ENCODE data around the gene DIS3L2.

Gene DIS3L2

GRCh38 chr2:231933916-231934401 lies 27.6 kb upstream of the DIS3L2 start:
- H3K36me3 ChIP-seq (replicated peaks in 1 of 2; ENCODE audit: control insufficient read depth in 2 of 2, insufficient read depth in 2 of 2, low read length in 2 of 2), result no peaks in the 10 kb centered on the region
- no peak overlapping the region for H3K27ac ChIP-seq (replicated peaks; ENCODE audit: low read length)
- no CpG with 5 or more reads among the region's 13 CpGs for WGBS, 2 donors (ENCODE audit: extremely low coverage in 2 of 2, insufficient read length in 2 of 2, insufficient replicate concordance in 1 of 2)
- no peak overlapping the region for H3K4ac ChIP-seq (ENCODE audit: low read length)
- peak overlapping the region; percentile 68 for H3K23ac ChIP-seq (ENCODE audit: low read depth, low read length, poor library complexity)
- H2BK12ac ChIP-seq (ENCODE audit: low read length), result no peak overlapping the region
- H2AK5ac ChIP-seq (ENCODE audit: low read depth, low read length), result no peak overlapping the region
- H4K91ac ChIP-seq (ENCODE audit: low read depth, low read length, poor library complexity), result no peak overlapping the region
- H2BK5ac ChIP-seq (ENCODE audit: low read length), result no peak overlapping the region
- no peak for DNase-seq (ENCODE audit: low spot score)
- no peak overlapping the region for H2AFZ ChIP-seq (ENCODE audit: low read length)
- no peaks in the 10 kb centered on the region for H3K79me1 ChIP-seq (ENCODE audit: low read depth, low read length)
- H3K4me2 ChIP-seq (ENCODE audit: insufficient read depth, low read length, poor library complexity, severe bottlenecking), result no peak overlapping the region
- H3K9me3 ChIP-seq (replicated peaks in 1 of 2; ENCODE audit: control insufficient read depth in 2 of 2, insufficient read depth in 1 of 2, low read depth in 1 of 2, low read length in 2 of 2), result no peaks in the 10 kb centered on the region
- H3K27me3 ChIP-seq (ENCODE audit: control insufficient read depth in 3 of 3, insufficient read depth in 3 of 3, low read depth in 1 of 3, low read length in 3 of 3), result peaks cover 0 to 44% (median 5%) of the 10 kb centered on the region in 3 experiments
- H3K4me1 ChIP-seq (ENCODE audit: control insufficient read depth in 2 of 2, insufficient read depth in 1 of 2, low read depth in 1 of 2, low read length in 2 of 2), result peaks cover 4 to 5% of the 10 kb centered on the region in 2 donors
- H3K18ac ChIP-seq (ENCODE audit: low read length), result no peak overlapping the region
- no peak overlapping the region for H2BK15ac ChIP-seq (ENCODE audit: low read length)
- no peak overlapping the region for H3K9ac ChIP-seq (ENCODE audit: low read depth, low read length, poor library complexity)
- H3K4me3 ChIP-seq (ENCODE audit: low read length in 2 of 2), result no peak overlapping the region
- H4K8ac ChIP-seq (ENCODE audit: low read depth, low read length), result no peak overlapping the region
- peak overlapping the region; percentile 41 for H3K14ac ChIP-seq (ENCODE audit: low read length)
- H2BK120ac ChIP-seq (ENCODE audit: low read depth, low read length), result no peak overlapping the region

GRCh38 chr2:231934441-231935206 lies 26.9 kb upstream of the DIS3L2 start:
- Histone ChIP-seq H3K4me3 (ENCODE audit: low read length in 2 of 2) (peak overlapping the region in 1 of 2 donors; percentile 38), H3K9me3 (replicated peaks in 1 of 2; ENCODE audit: control insufficient read depth in 2 of 2, insufficient read depth in 1 of 2, low read depth in 1 of 2, low read length in 2 of 2) (no peaks in the 10 kb centered on the region), H2BK5ac (ENCODE audit: low read length) (no peak overlapping the region), H3K4ac (ENCODE audit: low read length) (no peak overlapping the region), H3K23ac (ENCODE audit: low read depth, low read length, poor library complexity) (no peak overlapping the region), H2AK5ac (ENCODE audit: low read depth, low read length) (peak overlapping the region; percentile 6), H3K27ac (replicated peaks; ENCODE audit: low read length) (no peak overlapping the region), H3K36me3 (replicated peaks in 1 of 2; ENCODE audit: control insufficient read depth in 2 of 2, insufficient read depth in 2 of 2, low read length in 2 of 2) (no peaks in the 10 kb centered on the region), H4K8ac (ENCODE audit: low read depth, low read length) (peak overlapping the region; percentile 52), H3K27me3 (ENCODE audit: control insufficient read depth in 3 of 3, insufficient read depth in 3 of 3, low read depth in 1 of 3, low read length in 3 of 3) (peaks cover 0 to 38% (median 0%) of the 10 kb centered on the region in 3 experiments), H2BK12ac (ENCODE audit: low read length) (no peak overlapping the region), H2BK15ac (ENCODE audit: low read length) (no peak overlapping the region), H3K14ac (ENCODE audit: low read length) (peak overlapping the region; percentile 25), H2BK120ac (ENCODE audit: low read depth, low read length) (no peak overlapping the region), H4K91ac (ENCODE audit: low read depth, low read length, poor library complexity) (peak overlapping the region; percentile 56), H3K79me1 (ENCODE audit: low read depth, low read length) (no peaks in the 10 kb centered on the region), H3K18ac (ENCODE audit: low read length) (no peak overlapping the region), H3K4me1 (ENCODE audit: control insufficient read depth in 2 of 2, insufficient read depth in 1 of 2, low read depth in 1 of 2, low read length in 2 of 2) (peaks cover 2 to 3% of the 10 kb centered on the region in 2 donors), H3K9ac (ENCODE audit: low read depth, low read length, poor library complexity) (no peak overlapping the region), H2AFZ (ENCODE audit: low read length) (peak overlapping the region; percentile 40), H3K4me2 (ENCODE audit: insufficient read depth, low read length, poor library complexity, severe bottlenecking) (no peak overlapping the region)
- no CpG with 5 or more reads among the region's 8 CpGs for WGBS, 2 donors (ENCODE audit: extremely low coverage in 2 of 2, insufficient read length in 2 of 2, insufficient replicate concordance in 1 of 2)
- DNase-seq (ENCODE audit: low spot score), result no peak

DNA sequence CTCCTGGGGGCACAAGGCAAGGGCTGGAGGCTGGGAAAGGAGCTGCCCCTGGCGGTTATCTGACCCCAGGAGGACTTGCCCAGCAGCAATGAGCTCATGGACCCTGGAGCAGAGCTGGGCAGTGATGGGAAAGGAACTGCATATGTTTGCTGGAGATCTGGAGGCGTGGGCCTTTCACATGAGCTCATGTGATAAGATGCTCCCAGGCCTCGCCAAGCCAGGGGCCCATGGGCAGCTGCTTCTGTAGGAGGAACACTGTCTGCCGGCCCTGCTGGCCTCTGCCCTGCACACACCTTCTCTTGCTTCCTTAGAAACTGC lies 26.3 kb upstream of the DIS3L2 start:
- Histone ChIP-seq H2AK5ac (ENCODE audit: low read depth, low read length) (peak overlapping the region; percentile 6), H3K9ac (ENCODE audit: low read depth, low read length, poor library complexity) (no peak overlapping the region), H3K36me3 (replicated peaks in 1 of 2; ENCODE audit: control insufficient read depth in 2 of 2, insufficient read depth in 2 of 2, low read length in 2 of 2) (no peaks in the 10 kb centered on the region), H3K23ac (ENCODE audit: low read depth, low read length, poor library complexity) (peak overlapping the region; percentile 45), H3K18ac (ENCODE audit: low read length) (peak overlapping the region; percentile 32), H4K91ac (ENCODE audit: low read depth, low read length, poor library complexity) (no peak overlapping the region), H2BK12ac (ENCODE audit: low read length) (no peak overlapping the region), H3K4me3 (ENCODE audit: low read length in 2 of 2) (no peak overlapping the region), H3K27ac (replicated peaks; ENCODE audit: low read length) (no peak overlapping the region), H2BK5ac (ENCODE audit: low read length) (no peak overlapping the region), H3K14ac (ENCODE audit: low read length) (no peak overlapping the region), H4K8ac (ENCODE audit: low read depth, low read length) (peak overlapping the region; percentile 52), H2BK15ac (ENCODE audit: low read length) (no peak overlapping the region), H2AFZ (ENCODE audit: low read length) (peak overlapping the region; percentile 40), H3K9me3 (replicated peaks in 1 of 2; ENCODE audit: control insufficient read depth in 2 of 2, insufficient read depth in 1 of 2, low read depth in 1 of 2, low read length in 2 of 2) (no peaks in the 10 kb centered on the region), H3K27me3 (ENCODE audit: control insufficient read depth in 3 of 3, insufficient read depth in 3 of 3, low read depth in 1 of 3, low read length in 3 of 3) (peaks cover 0 to 34% (median 0%) of the 10 kb centered on the region in 3 experiments), H3K4me1 (ENCODE audit: control insufficient read depth in 2 of 2, insufficient read depth in 1 of 2, low read depth in 1 of 2, low read length in 2 of 2) (peaks cover 2 to 3% of the 10 kb centered on the region in 2 donors), H3K4ac (ENCODE audit: low read length) (no peak overlapping the region), H2BK120ac (ENCODE audit: low read depth, low read length) (no peak overlapping the region), H3K4me2 (ENCODE audit: insufficient read depth, low read length, poor library complexity, severe bottlenecking) (no peak overlapping the region), H3K79me1 (ENCODE audit: low read depth, low read length) (no peaks in the 10 kb centered on the region)
- DNase-seq (ENCODE audit: low spot score), result no peak
- no CpG with 5 or more reads among the region's 4 CpGs for WGBS, 2 donors (ENCODE audit: extremely low coverage in 2 of 2, insufficient read length in 2 of 2, insufficient replicate concordance in 1 of 2)

DNA sequence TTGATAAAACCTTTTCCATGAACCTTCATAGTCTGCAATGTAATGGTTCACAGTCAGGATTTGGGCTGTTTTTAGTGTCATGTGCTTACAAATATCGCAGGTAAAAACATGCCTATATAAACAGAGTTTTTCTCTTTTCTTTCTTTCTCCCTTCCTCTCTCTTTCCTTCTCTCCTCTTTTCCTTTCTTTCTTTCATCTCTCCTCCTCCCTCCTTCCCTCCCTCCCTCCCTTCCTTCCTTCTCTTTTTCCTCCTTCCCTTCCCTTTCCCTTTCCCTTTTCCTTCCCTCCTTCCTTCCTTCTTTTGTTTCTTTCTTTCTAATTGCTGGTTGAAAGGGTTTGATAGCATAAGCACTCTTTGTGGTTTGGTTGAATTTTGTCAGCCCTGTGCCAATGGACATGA lies 25.7 kb upstream of the DIS3L2 start:
- no peak overlapping the region for H3K27ac ChIP-seq (replicated peaks; ENCODE audit: low read length)
- no peak overlapping the region for H3K23ac ChIP-seq (ENCODE audit: low read depth, low read length, poor library complexity)
- no CpG with 5 or more reads among the region's 1 CpG for WGBS, 2 donors (ENCODE audit: extremely low coverage in 2 of 2, insufficient read length in 2 of 2, insufficient replicate concordance in 1 of 2)

More for the DNA sequence above, 25.7 kb upstream of the DIS3L2 start:
- DNase-seq (ENCODE audit: low spot score), result no peak
- no peak overlapping the region for H2BK120ac ChIP-seq (ENCODE audit: low read depth, low read length)
- H4K8ac ChIP-seq (ENCODE audit: low read depth, low read length), result no peak overlapping the region
- no peak overlapping the region for H3K18ac ChIP-seq (ENCODE audit: low read length)
- H3K9me3 ChIP-seq (replicated peaks in 1 of 2; ENCODE audit: control insufficient read depth in 2 of 2, insufficient read depth in 1 of 2, low read depth in 1 of 2, low read length in 2 of 2), result no peaks in the 10 kb centered on the region
- no peak overlapping the region for H3K9ac ChIP-seq (ENCODE audit: low read depth, low read length, poor library complexity)
- H3K4me1 ChIP-seq (ENCODE audit: control insufficient read depth in 2 of 2, insufficient read depth in 1 of 2, low read depth in 1 of 2, low read length in 2 of 2), result peaks cover 2 to 3% of the 10 kb centered on the region in 2 donors
- no peak overlapping the region for H3K4ac ChIP-seq (ENCODE audit: low read length)
- no peak overlapping the region for H2AFZ ChIP-seq (ENCODE audit: low read length)
- H3K4me3 ChIP-seq (ENCODE audit: low read length in 2 of 2), result no peak overlapping the region
- H3K36me3 ChIP-seq (replicated peaks in 1 of 2; ENCODE audit: control insufficient read depth in 2 of 2, insufficient read depth in 2 of 2, low read length in 2 of 2), result no peaks in the 10 kb centered on the region
- peaks cover 0 to 28% (median 0%) of the 10 kb centered on the region in 3 experiments for H3K27me3 ChIP-seq (ENCODE audit: control insufficient read depth in 3 of 3, insufficient read depth in 3 of 3, low read depth in 1 of 3, low read length in 3 of 3)
- H2BK15ac ChIP-seq (ENCODE audit: low read length), result no peak overlapping the region
- H3K4me2 ChIP-seq (ENCODE audit: insufficient read depth, low read length, poor library complexity, severe bottlenecking), result no peak overlapping the region
- H3K14ac ChIP-seq (ENCODE audit: low read length), result no peak overlapping the region
- H2AK5ac ChIP-seq (ENCODE audit: low read depth, low read length), result no peak overlapping the region
- H2BK5ac ChIP-seq (ENCODE audit: low read length), result no peak overlapping the region
- H2BK12ac ChIP-seq (ENCODE audit: low read length), result no peak overlapping the region
- no peaks in the 10 kb centered on the region for H3K79me1 ChIP-seq (ENCODE audit: low read depth, low read length)
- no peak overlapping the region for H4K91ac ChIP-seq (ENCODE audit: low read depth, low read length, poor library complexity)
